Colon (tissue), 2 donors: Measurements from ENCODE around the gene ABHD8.

Experiments used
- FAIRE-seq: peaks from 2 replicates; lab custom pipeline; 2012; peaks lifted over from hg19 to GRCh38; lab: Jason Lieb, UNC
- donor health status: control.
- donor health status: control.

ABHD8 gene

GRCh38 chr19:17266026-17266425, 37.2 kb downstream of the ABHD8 start:
- no peak for FAIRE-seq

GRCh38 chr19:17264641-17264979, 38.6 kb downstream of the ABHD8 start, which contains the start of gene USHBP1:
Gene USHBP1, minus strand, starts transcription at chr19:17264745. Its CDS starts 446 bp downstream, at chr19:17264299.
- FAIRE-seq = no peak

- no peak for FAIRE-seq
These were observed 39.2 kb downstream of the ABHD8 start for GRCh38 chr19:17263712-17264640.

- FAIRE-seq = no peak
These were observed 40.7 kb downstream of the ABHD8 start for GRCh38 chr19:17262557-17262956.

GRCh38 chr19:17260842-17261325, 42.3 kb downstream of the ABHD8 start:
- no peak for FAIRE-seq

GRCh38 chr19:17259934-17260333, 43.3 kb downstream of the ABHD8 start:
- FAIRE-seq = no peak

GRCh38 chr19:17259118-17259780, 44.0 kb downstream of the ABHD8 start:
- FAIRE-seq = no peak

- no peak for FAIRE-seq
These were observed 47.1 kb downstream of the ABHD8 start for GRCh38 chr19:17256130-17256529.

- no peak for FAIRE-seq
These were observed 48.0 kb downstream of the ABHD8 start for GRCh38 chr19:17255150-17255621.

- no peak for FAIRE-seq
These were observed 48.6 kb downstream of the ABHD8 start for GRCh38 chr19:17254636-17255035.

GRCh38 chr19:17249887-17250548, 53.2 kb downstream of the ABHD8 start:
- FAIRE-seq = no peak

- FAIRE-seq = no peak
These were observed 55.0 kb downstream of the ABHD8 start for GRCh38 chr19:17248011-17248776.

- FAIRE-seq = no peak
These were observed 56.4 kb downstream of the ABHD8 start for GRCh38 chr19:17246681-17247425.

GRCh38 chr19:17245535-17245984, 57.7 kb downstream of the ABHD8 start, which contains the start of gene NR2F6:
Gene NR2F6, minus strand, starts transcription at chr19:17245919. Its CDS starts 699 bp downstream, at chr19:17245220.
- no peak for FAIRE-seq

- no peak for FAIRE-seq
These were observed 58.3 kb downstream of the ABHD8 start for GRCh38 chr19:17244618-17245534.

- FAIRE-seq = no peak
These were observed 59.2 kb downstream of the ABHD8 start for GRCh38 chr19:17243830-17244617.

- FAIRE-seq = no peak
These were observed 59.9 kb downstream of the ABHD8 start for GRCh38 chr19:17243211-17243829.

GRCh38 chr19:17242431-17243208, 60.6 kb downstream of the ABHD8 start:
- FAIRE-seq = no peak
